ENCODE data around the gene AKAIN1.

AKAIN1 gene

GRCh38 chr18:5095239-5095638 is 101.8 kb downstream of the AKAIN1 start:
- POLR2A ChIA-PET (ENCODE audit: low non-redundant PET): no interaction called here

GRCh38 chr18:5093902-5094301 is 103.2 kb downstream of the AKAIN1 start:
- no peak for TF ChIP-seq CTCF (conservative IDR thresholded peaks at IDR 0.05; ENCODE audit: low read depth)
- no peak overlapping the region for H3K27ac ChIP-seq
- DNase-seq (ENCODE audit: low spot score): no peak
- CTCF ChIA-PET: no interaction called here
- POLR2A ChIA-PET (ENCODE audit: low non-redundant PET): no interaction called here

More at GRCh38 chr18:5095239-5095638, 101.8 kb downstream of the AKAIN1 start:
- CTCF ChIA-PET: interaction anchor here (0.5 to 0.6 kb wide), 3 partner anchors 65 to 297 kb away, joined by 3 to 6 read pairs (median 4); no protein-coding TSS in a partner anchor
- TF ChIP-seq CTCF (conservative IDR thresholded peaks at IDR 0.05; ENCODE audit: low read depth): no peak
- H3K27ac ChIP-seq: no peak overlapping the region
- no peak for DNase-seq (ENCODE audit: low spot score)

Data from RWPE1 (cell line).